IMR-90 (cell line): Measurements from ENCODE around the gene SRP9. TPM values are rescaled to one million over a fixed set of nuclear protein-coding genes. Genes with fewer than 3 reads are reported as not detected.
"Not testable (repeated sequence)": the region's sequence is repeated elsewhere in the genome, so short reads cannot be mapped to it uniquely, and the experiment has no call there.

Experiments
- ATAC-seq: fragments of 200-7000 bp; cut with Tn5 transposase; 2 replicates; pipeline ENCODE4 v1.9.1; 2020; ENCODE audit warnings: low read depth, mild to moderate bottlenecking, moderate library complexity
- BruUV-seq: library from RNA; stranded (reverse); fragments of 400-500 nt; replicated peaks from 2 replicates; lab custom pipeline; 2021; lab: Mats Ljungman, UMichigan
- CTCF ChIA-PET: fragments of 300-600 bp; formaldehyde crosslinking; extraction: SDS; loops from one replicate; lab custom pipeline; 2021; ENCODE audit warnings: antibody characterized with exemption; lab: Yijun Ruan, JAX
- POLR2A ChIA-PET: fragments of 300-600 bp; sonication (Branson Sonifier 250); formaldehyde crosslinking; loops from one replicate; lab custom pipeline; 2022; ENCODE audit warnings: antibody characterized with exemption; ENCODE audit not compliant: unreplicated experiment; lab: Charles Lee
- DNase-seq: peaks from one replicate; pipeline ENCODE4 v3.0.0; 2013
- H2AFZ ChIP-seq: replicated peaks from 2 replicates; pipeline ENCODE3; 2013; ENCODE audit warnings: low read length, mild to moderate bottlenecking; ENCODE audit not compliant: poor library complexity
- H2AK5ac ChIP-seq: 2 replicates; pipeline ENCODE4 v1.6.1; 2013; ENCODE audit warnings: low read depth, low read length, inconsistent platforms
- H2AK9ac ChIP-seq: replicated peaks from 2 replicates; pipeline ENCODE3; 2013; ENCODE audit warnings: mild to moderate bottlenecking, low read depth, low read length, moderate library complexity; ENCODE audit not compliant: poor library complexity
- H2BK120ac ChIP-seq: 2 replicates; pipeline ENCODE4 v1.6.1; 2013; ENCODE audit warnings: low read depth, low read length, inconsistent platforms
- H2BK15ac ChIP-seq: 3 replicates; pipeline ENCODE4 v1.6.1; 2013; ENCODE audit warnings: low read depth, low read length, inconsistent platforms
- H2BK20ac ChIP-seq: 2 replicates; pipeline ENCODE4 v1.6.1; 2013; ENCODE audit warnings: low read depth, mild to moderate bottlenecking, inconsistent platforms, low read length, moderate library complexity
- H2BK5ac ChIP-seq: 2 replicates; pipeline ENCODE4 v1.6.1; 2013; ENCODE audit warnings: mild to moderate bottlenecking, low read depth, low read length, inconsistent platforms; ENCODE audit not compliant: poor library complexity, severe bottlenecking
- H3K14ac ChIP-seq: replicated peaks from 2 replicates; pipeline ENCODE4 v1.6.1; 2013; ENCODE audit warnings: low read depth, low read length, inconsistent platforms
- H3K18ac ChIP-seq: 2 replicates; pipeline ENCODE4 v1.6.1; 2013; ENCODE audit warnings: low read depth, low read length, control low read depth
- H3K23ac ChIP-seq: 2 replicates; pipeline ENCODE4 v1.6.1; 2013; ENCODE audit warnings: low read depth, low read length, inconsistent platforms
- H3K27ac ChIP-seq: 2 replicates; pipeline ENCODE4 v1.5.1; 2013; ENCODE audit warnings: mild to moderate bottlenecking, control low read depth, low read length; ENCODE audit not compliant: insufficient read depth
- H3K27me3 ChIP-seq: 2 replicates; pipeline ENCODE4 v1.6.1; 2013; ENCODE audit warnings: low read length; ENCODE audit not compliant: control insufficient read depth, insufficient read depth
- H3K36me3 ChIP-seq: 2 replicates; pipeline ENCODE4 v1.6.1; 2013; ENCODE audit warnings: low read length, mixed read lengths; ENCODE audit not compliant: control insufficient read depth, insufficient read depth
- H3K4ac ChIP-seq: 2 replicates; pipeline ENCODE4 v1.6.1; 2013; ENCODE audit warnings: low read depth, low read length, inconsistent platforms
- H3K4me1 ChIP-seq: 2 replicates; pipeline ENCODE4 v1.6.1; 2013; ENCODE audit warnings: low read length, mixed read lengths; ENCODE audit not compliant: control insufficient read depth, insufficient read depth
- H3K4me2 ChIP-seq: 2 replicates; pipeline ENCODE4 v1.6.1; 2013; ENCODE audit warnings: low read depth, mild to moderate bottlenecking, control low read depth, low read length, moderate library complexity
- H3K4me3 ChIP-seq: 2 replicates; pipeline ENCODE4 v1.5.1; 2013; ENCODE audit warnings: low read depth, mild to moderate bottlenecking, control low read depth, low read length, moderate library complexity; ENCODE audit not compliant: insufficient read depth
- H3K56ac ChIP-seq: 2 replicates; pipeline ENCODE4 v1.6.1; 2013; ENCODE audit warnings: low read length, inconsistent platforms; ENCODE audit not compliant: insufficient read depth; ENCODE audit errors: extremely low read depth
- H3K79me1 ChIP-seq, 2 experiments: 2 replicates each; pipeline ENCODE4 v1.6.1; 2013; ENCODE audit warnings: low read length in 2 of 2, inconsistent platforms in 1 of 2, low read depth in 1 of 2
- H3K9ac ChIP-seq: 2 replicates; pipeline ENCODE4 v1.6.1; 2013; ENCODE audit warnings: low read depth, low read length, control low read depth
- H3K9me1 ChIP-seq: 2 replicates; pipeline ENCODE4 v1.6.1; 2013; ENCODE audit warnings: low read length, inconsistent platforms; ENCODE audit not compliant: insufficient read depth
- H3K9me3 ChIP-seq: 2 replicates; pipeline ENCODE4 v1.6.1; 2013; ENCODE audit warnings: low read length; ENCODE audit not compliant: control insufficient read depth, insufficient read depth
- H4K20me1 ChIP-seq: 2 replicates; pipeline ENCODE4 v1.6.1; 2013; ENCODE audit warnings: low read length, inconsistent platforms; ENCODE audit not compliant: insufficient read depth
- H4K5ac ChIP-seq: 2 replicates; pipeline ENCODE4 v1.6.1; 2013; ENCODE audit warnings: mild to moderate bottlenecking, low read depth, low read length, control low read depth
- H4K8ac ChIP-seq, 2 experiments: 2 replicates each; pipeline ENCODE4 v1.6.1; 2013; ENCODE audit warnings: low read depth in 2 of 2, low read length in 2 of 2, control low read depth in 1 of 2, inconsistent platforms in 1 of 2
- H4K91ac ChIP-seq: 2 replicates; pipeline ENCODE4 v1.6.1; 2013; ENCODE audit warnings: low read depth, low read length, inconsistent platforms; ENCODE audit not compliant: insufficient read depth
- BHLHE40 ChIP-seq: fragments of 150-350 bp; IDR thresholded peaks from 2 replicates; pipeline ENCODE4 v1.6.1; 2016; ENCODE audit warnings: mild to moderate bottlenecking, low read depth, low read length
- MAFK ChIP-seq: IDR thresholded peaks from 2 replicates; pipeline ENCODE4 v1.6.1; 2012; ENCODE audit warnings: low read depth, low read length, improper control_type of control experiment
- RAD21 ChIP-seq: IDR thresholded peaks from 2 replicates; pipeline ENCODE4 v1.6.1; 2012; ENCODE audit warnings: low read length, improper control_type of control experiment
- WGBS, 2 experiments: methylation state at CpG; one replicate each; pipeline versions ENCODE4 v1.1.5 to v1.1.7; 2013; ENCODE audit warnings: missing lambda C conversion rate in 2 of 2; ENCODE audit not compliant: insufficient read length in 1 of 2; ENCODE audit errors: extremely low coverage in 2 of 2; 5-methylcytosine and 5-hydroxymethylcytosine counted together
- dilution Hi-C: fragments of 300-500 bp; cut with HindIII; formaldehyde crosslinking; loops from one replicate; pipeline ENCODE4 v1.14.3; 2018; ENCODE audit warnings: low sequenced_read_pairs; ENCODE audit not compliant: unreplicated experiment
- in situ Hi-C: fragments of 300-500 bp; cut with MboI; formaldehyde crosslinking; loops from 3 replicates; pipeline ENCODE4 v1.14.3; 2019; ENCODE audit warnings: low sequenced_read_pairs, inconsistent platforms, mixed read lengths
- intact Hi-C: fragments of 100-400 bp; cut with micrococcal nuclease; formaldehyde crosslinking; loops from 2 replicates; pipeline ENCODE4 v1.10.0; 2022
- polyA plus RNA-seq, 3 experiments: library from polyadenylated mRNA; depleted of rRNA; stranded (reverse); fragments of >200 nt; gene quantifications; 2 replicates each; pipeline ENCODE4 v1.2.3, GENCODE V29; 2012; ENCODE audit warnings: low replicate concordance in 1 of 3
- total RNA-seq: library from RNA; depleted of rRNA; stranded (reverse); fragments of >200 nt; gene quantifications from 2 replicates; pipeline ENCODE4 v1.2.3, GENCODE V29; 2012
- TF ChIP-seq, protein P1 (sequence below): fragments of 150-350 bp; IDR thresholded peaks from 2 replicates; pipeline ENCODE4 v1.6.1; 2017; ENCODE audit warnings: mild to moderate bottlenecking, antibody characterized with exemption, low read length, low read depth

SRP9 gene
- total and polyA plus RNA-seq, 2 of the 4 experiments (the other 2 are of a cell fraction): 230 to 295 TPM

DNA sequence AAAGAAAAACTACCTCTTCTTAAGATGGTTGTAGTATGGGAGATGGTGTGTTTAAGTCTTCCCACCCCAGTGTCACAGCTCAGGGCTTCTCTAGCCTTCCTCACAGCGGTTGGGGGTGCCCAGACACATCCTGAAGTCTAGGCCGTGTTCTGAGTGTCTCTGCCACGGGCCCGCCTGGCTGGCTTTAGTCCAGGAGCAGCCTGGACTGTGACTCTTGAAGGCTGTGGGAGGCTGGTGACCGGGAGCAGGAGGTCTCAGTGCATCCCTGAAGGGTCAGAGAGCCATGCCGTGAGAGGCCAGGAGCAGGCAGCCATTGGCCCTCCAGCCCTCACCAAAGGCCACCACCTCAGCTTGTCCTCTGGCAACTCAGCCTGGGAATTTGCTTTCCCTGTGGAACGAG, 36.8 kb downstream of the SRP9 start:
- Histone ChIP-seq H3K4me3 (no peak overlapping the region), H4K20me1 (no peaks in the 10 kb centered on the region), H3K9ac (no peak overlapping the region), H2AFZ (no peak overlapping the region), H3K4me2 (no peak overlapping the region), H3K27ac (no peak overlapping the region), H3K4ac (peak overlapping the region; percentile 26; the same call in 1 of the 2 replicates), H4K8ac (0 out of 4 replicates have a peak overlapping the region, but pooled peaks of 1 of the 2 experiments have one; percentile 19), H3K9me3 (no peaks in the 10 kb centered on the region), H3K56ac (no peak overlapping the region), H2AK9ac (no peak overlapping the region), H3K4me1 (peaks cover 36% of the 10 kb centered on the region), H3K23ac (no peak overlapping the region), H3K14ac (no peak overlapping the region), H2BK15ac (no peak overlapping the region), H4K91ac (no peak overlapping the region; the same call in 1 of the 2 replicates), H2BK20ac (no peak overlapping the region), H3K9me1 (peaks cover 29% of the 10 kb centered on the region), H3K27me3 (no peaks in the 10 kb centered on the region), H3K36me3 (no peaks in the 10 kb centered on the region), H2BK120ac (no peak overlapping the region), H3K18ac (no peak overlapping the region), H4K5ac (no peak overlapping the region), H2AK5ac (no peak overlapping the region), H3K79me1 (peaks cover 7 to 40% of the 10 kb centered on the region in 2 experiments; a peak in 3 of 4 replicates), H2BK5ac (no peak overlapping the region)
- TF ChIP-seq MAFK (no peak), RAD21 (no peak), BHLHE40 (no peak)
- TF ChIP-seq, protein P1, sequence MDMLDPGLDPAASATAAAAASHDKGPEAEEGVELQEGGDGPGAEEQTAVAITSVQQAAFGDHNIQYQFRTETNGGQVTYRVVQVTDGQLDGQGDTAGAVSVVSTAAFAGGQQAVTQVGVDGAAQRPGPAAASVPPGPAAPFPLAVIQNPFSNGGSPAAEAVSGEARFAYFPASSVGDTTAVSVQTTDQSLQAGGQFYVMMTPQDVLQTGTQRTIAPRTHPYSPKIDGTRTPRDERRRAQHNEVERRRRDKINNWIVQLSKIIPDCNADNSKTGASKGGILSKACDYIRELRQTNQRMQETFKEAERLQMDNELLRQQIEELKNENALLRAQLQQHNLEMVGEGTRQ: no peak
- dilution Hi-C loops: no loop called here
- DNase-seq (no peak), ATAC-seq (no peak)
- ChIA-PET POLR2A (no interaction called here), CTCF (no interaction called here)
- in situ Hi-C loops: no loop called here
- intact Hi-C loops: no loop called here
- no TSS peak for BruUV-seq
- no CpG with 5 or more reads among the region's 7 CpGs for WGBS, 2 experiments

DNA sequence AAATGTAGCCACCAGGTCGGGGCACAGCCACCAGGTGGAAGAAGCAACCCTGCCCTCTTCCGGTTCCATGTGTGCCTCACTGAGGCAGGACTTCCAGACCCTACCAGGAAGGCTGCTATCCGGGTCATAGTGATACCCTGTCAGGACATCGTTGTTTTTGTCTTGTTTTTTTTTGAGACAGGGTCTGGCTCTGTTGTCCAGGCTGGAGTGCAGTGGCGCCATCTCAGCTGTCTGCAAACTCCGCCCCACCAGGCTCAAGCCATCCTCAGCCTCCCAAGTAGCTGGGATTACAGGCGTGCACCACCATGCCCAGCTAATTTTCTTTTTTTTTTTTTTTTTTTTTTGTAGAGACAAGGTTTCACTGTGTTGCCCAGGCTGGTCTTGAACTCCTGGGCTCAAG, 37.5 kb downstream of the SRP9 start:
- BruUV-seq, CTCF ChIA-PET, H3K4me2 ChIP-seq, intact Hi-C loops, in situ Hi-C loops, H3K56ac ChIP-seq, H2BK120ac ChIP-seq, H3K23ac ChIP-seq, H4K5ac ChIP-seq, dilution Hi-C loops, POLR2A ChIA-PET, H2AK5ac ChIP-seq, H4K91ac ChIP-seq, H3K4ac ChIP-seq, H3K14ac ChIP-seq, H2BK15ac ChIP-seq, H2AK9ac ChIP-seq, H3K9ac ChIP-seq, H2BK20ac ChIP-seq, H3K27me3 ChIP-seq, H2AFZ ChIP-seq, H3K27ac ChIP-seq, H3K4me3 ChIP-seq, H4K8ac ChIP-seq, H3K18ac ChIP-seq, H2BK5ac ChIP-seq, H3K9me3 ChIP-seq, H4K20me1 ChIP-seq, ATAC-seq, H3K36me3 ChIP-seq, DNase-seq: not testable (repeated sequence)
- Histone ChIP-seq H3K9me1 (peaks cover 29% of the 10 kb centered on the region), H3K4me1 (peaks cover 36% of the 10 kb centered on the region), H3K79me1 (peaks cover 9 to 43% of the 10 kb centered on the region in 2 experiments; a peak in 3 of 4 replicates)
- WGBS, 2 experiments: 100% methylated on average over 3 of the region's 7 CpGs; no CpG with 5 or more reads in 1 of the 2 experiments
